GM19328 (cell line): ENCODE results near the gene VWC2L.

Experiments
- ATAC-seq: cut with Tn5 transposase; IDR thresholded peaks from one replicate; pipeline ENCODE4 v1.9.1; 2021; ENCODE audit warnings: mild to moderate bottlenecking, moderate library complexity; ENCODE audit not compliant: unreplicated experiment

VWC2L gene

GRCh38 chr2:214465363-214466146, 54.7 kb downstream of the VWC2L start:
- ATAC-seq, result no peak

GRCh38 chr2:214469728-214470127, 58.9 kb downstream of the VWC2L start:
- ATAC-seq, result no peak

GRCh38 chr2:214471382-214471781, 60.5 kb downstream of the VWC2L start:
- no peak for ATAC-seq

GRCh38 chr2:214471990-214472389, 61.1 kb downstream of the VWC2L start:
- ATAC-seq, result no peak

- ATAC-seq, result no peak
These were observed 66.5 kb downstream of the VWC2L start for GRCh38 chr2:214477305-214477704.

- no peak for ATAC-seq
These were observed 70.3 kb downstream of the VWC2L start for GRCh38 chr2:214481204-214481603.

GRCh38 chr2:214482728-214483127, 71.9 kb downstream of the VWC2L start:
- no peak for ATAC-seq

GRCh38 chr2:214484239-214484638, 73.4 kb downstream of the VWC2L start:
- no peak for ATAC-seq

- no peak for ATAC-seq
These were observed 73.8 kb downstream of the VWC2L start for GRCh38 chr2:214484701-214485100.

- ATAC-seq, result no peak
These were observed 78.3 kb downstream of the VWC2L start for GRCh38 chr2:214489181-214489580.

GRCh38 chr2:214489702-214490101, 78.8 kb downstream of the VWC2L start:
- no peak for ATAC-seq

GRCh38 chr2:214492152-214492551, 81.3 kb downstream of the VWC2L start:
- no peak for ATAC-seq

GRCh38 chr2:214492608-214493007, 81.8 kb downstream of the VWC2L start:
- no peak for ATAC-seq

GRCh38 chr2:214497489-214497888, 86.6 kb downstream of the VWC2L start:
- no peak for ATAC-seq

- no peak for ATAC-seq
These were observed 92.7 kb downstream of the VWC2L start for GRCh38 chr2:214503568-214503967.

- no peak for ATAC-seq
These were observed 93.9 kb downstream of the VWC2L start for GRCh38 chr2:214504599-214505376.

GRCh38 chr2:214507032-214507431, 96.2 kb downstream of the VWC2L start:
- no peak for ATAC-seq

- no peak for ATAC-seq
These were observed 103.8 kb downstream of the VWC2L start for GRCh38 chr2:214514704-214515103.

GRCh38 chr2:214515111-214515510, 104.3 kb downstream of the VWC2L start:
- ATAC-seq, result no peak

GRCh38 chr2:214519258-214519818, 108.5 kb downstream of the VWC2L start:
- no peak for ATAC-seq

GRCh38 chr2:214529021-214529420, 118.2 kb downstream of the VWC2L start:
- no peak for ATAC-seq

GRCh38 chr2:214529514-214529913, 118.7 kb downstream of the VWC2L start:
- ATAC-seq, result no peak
